ENCODE measurements around the gene UBE2C. TPM values are rescaled to one million over a fixed set of nuclear protein-coding genes. Genes with fewer than 3 reads are reported as not detected.
A peak's percentile ranks its signal among the peaks of the same experiment; 100 is the strongest.

The UBE2C gene
- total RNA-seq, 1 donor from 2014 or later: 33.0 TPM

DNA sequence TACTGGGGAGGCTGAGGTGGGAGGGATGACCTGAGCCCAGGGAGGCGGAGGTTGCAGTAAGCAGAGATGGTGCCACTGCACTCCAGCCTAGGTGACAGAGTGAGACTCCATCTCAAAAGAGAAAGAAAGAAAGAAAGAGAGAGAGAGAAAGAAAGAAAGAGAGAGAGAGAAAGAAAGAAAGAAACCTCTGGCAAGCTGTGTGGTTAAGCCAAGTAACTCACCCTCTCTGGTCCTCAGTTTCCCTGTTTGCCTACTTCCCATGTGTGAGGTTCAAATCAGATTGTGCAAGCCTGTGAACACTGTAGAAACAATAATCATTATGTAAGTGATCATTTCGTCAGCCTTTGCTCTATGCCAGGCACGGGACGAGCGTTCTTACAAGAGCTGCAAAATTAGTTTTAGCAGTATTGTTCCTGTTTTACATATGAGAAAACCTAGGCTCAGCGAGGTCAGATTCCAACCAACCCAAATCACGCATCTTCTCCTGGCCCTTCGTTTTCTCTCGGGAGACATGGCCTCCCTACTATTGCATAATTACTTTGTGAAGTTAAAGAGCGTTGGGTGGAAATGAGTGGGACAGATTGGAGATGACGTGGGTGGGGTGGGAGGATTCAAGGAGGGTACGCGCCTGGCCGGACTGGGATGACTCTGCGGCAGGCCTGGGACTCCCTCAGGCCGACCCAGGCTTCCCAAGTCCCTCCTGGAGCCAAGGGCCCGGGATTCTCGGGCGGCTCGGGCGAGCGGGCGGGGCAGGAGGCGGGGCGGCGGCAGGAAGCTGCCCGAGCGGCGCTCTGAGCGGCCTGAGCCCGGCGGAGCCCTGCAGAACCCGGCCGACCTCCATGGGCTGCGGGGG lies 20.8 kb downstream of the UBE2C start, which contains the start of gene SNX21:
Gene SNX21, plus strand, starts transcription at position 770 of the 853 bp plus-strand sequence. CDS start 121 bp downstream, outside the sequence.
- Mint-ChIP-seq H3K27me3 (ENCODE audit: unreplicated experiment) (no peaks in the 10 kb centered on the region), H3K9me3 (ENCODE audit: unreplicated experiment) (no peaks in the 10 kb centered on the region), H3K4me1 (ENCODE audit: low read depth, unreplicated experiment) (no peaks in the 10 kb centered on the region), H3K4me3 (ENCODE audit: unreplicated experiment) (peak within 1 kb of the TSS; percentile 82), H3K36me3 (ENCODE audit: unreplicated experiment) (no peaks in the 10 kb centered on the region), H3K27ac (ENCODE audit: unreplicated experiment) (peak within 1 kb of the TSS; percentile 70)
- DNase-seq: peak; percentile 79
- TF ChIP-seq, protein P1, sequence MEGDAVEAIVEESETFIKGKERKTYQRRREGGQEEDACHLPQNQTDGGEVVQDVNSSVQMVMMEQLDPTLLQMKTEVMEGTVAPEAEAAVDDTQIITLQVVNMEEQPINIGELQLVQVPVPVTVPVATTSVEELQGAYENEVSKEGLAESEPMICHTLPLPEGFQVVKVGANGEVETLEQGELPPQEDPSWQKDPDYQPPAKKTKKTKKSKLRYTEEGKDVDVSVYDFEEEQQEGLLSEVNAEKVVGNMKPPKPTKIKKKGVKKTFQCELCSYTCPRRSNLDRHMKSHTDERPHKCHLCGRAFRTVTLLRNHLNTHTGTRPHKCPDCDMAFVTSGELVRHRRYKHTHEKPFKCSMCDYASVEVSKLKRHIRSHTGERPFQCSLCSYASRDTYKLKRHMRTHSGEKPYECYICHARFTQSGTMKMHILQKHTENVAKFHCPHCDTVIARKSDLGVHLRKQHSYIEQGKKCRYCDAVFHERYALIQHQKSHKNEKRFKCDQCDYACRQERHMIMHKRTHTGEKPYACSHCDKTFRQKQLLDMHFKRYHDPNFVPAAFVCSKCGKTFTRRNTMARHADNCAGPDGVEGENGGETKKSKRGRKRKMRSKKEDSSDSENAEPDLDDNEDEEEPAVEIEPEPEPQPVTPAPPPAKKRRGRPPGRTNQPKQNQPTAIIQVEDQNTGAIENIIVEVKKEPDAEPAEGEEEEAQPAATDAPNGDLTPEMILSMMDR (IDR thresholded peaks at IDR 0.05; ENCODE audit: partially characterized antibody, unreplicated experiment): no peak

DNA sequence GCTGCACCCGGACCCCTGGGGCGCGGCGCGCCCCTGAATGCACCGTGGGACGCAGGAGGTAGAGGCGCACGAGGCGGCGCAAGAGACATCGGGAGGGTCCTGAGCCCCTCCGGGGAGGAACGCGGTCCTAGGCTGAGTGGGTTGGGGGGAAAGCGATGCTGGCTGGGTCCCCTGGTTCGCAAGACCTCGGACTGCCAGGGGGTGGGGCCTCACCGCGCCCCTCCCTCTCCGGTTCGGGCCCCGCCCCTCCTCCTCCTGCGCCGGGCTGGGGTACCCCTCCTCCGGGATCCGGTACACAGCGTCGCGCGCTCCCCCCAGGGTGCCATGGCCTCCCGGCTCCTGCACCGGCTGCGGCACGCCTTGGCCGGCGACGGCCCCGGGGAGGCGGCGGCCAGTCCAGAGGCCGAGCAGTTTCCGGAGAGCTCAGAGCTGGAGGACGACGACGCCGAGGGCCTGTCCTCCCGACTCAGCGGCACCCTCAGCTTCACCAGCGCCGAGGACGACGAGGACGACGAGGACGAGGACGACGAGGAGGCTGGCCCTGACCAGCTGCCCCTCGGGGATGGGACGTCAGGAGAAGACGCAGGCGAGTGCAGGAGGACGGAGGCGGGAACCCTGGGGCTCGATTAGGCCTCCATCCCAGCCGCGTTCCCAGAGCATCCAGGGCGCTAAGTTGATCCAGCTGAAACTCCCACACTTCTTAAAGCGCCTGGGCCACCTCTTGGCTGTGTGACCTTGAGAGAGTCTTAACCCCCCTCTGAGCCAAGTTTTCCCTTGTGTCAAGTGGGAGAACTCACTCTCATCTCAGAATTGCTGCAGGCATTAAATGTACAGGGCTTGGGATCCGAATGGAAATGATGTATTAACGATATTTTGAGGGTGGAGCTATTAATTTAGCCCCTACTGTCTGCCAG lies 21.7 kb downstream of the UBE2C start:
- H3K4me1 Mint-ChIP-seq (ENCODE audit: low read depth, unreplicated experiment): no peaks in the 10 kb centered on the region
- peak overlapping the region; percentile 82 for H3K4me3 Mint-ChIP-seq (ENCODE audit: unreplicated experiment)
- no peaks in the 10 kb centered on the region for H3K36me3 Mint-ChIP-seq (ENCODE audit: unreplicated experiment)
- peak; percentile 76 for DNase-seq
- no peaks in the 10 kb centered on the region for H3K27me3 Mint-ChIP-seq (ENCODE audit: unreplicated experiment)
- TF ChIP-seq, protein P1 (IDR thresholded peaks at IDR 0.05; ENCODE audit: partially characterized antibody, unreplicated experiment): no peak
- no peaks in the 10 kb centered on the region for H3K9me3 Mint-ChIP-seq (ENCODE audit: unreplicated experiment)
- H3K27ac Mint-ChIP-seq (ENCODE audit: unreplicated experiment): no peak overlapping the region

DNA sequence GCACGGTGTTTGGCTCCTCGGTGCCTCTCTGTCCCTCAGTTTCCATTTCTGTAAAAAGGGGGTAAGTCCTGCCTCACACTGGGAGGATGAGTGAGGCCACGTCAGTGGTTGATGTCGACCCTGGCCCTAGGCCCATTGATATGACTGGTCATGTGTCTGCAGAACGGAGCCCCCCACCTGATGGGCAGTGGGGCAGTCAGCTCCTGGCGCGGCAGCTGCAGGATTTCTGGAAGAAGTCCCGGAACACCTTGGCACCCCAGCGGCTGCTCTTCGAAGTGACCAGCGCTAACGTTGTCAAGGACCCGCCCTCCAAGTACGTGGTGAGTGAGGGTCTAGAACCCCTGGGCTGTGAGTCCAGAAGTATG lies 22.3 kb downstream of the UBE2C start:
- H3K27me3 Mint-ChIP-seq (ENCODE audit: unreplicated experiment): no peaks in the 10 kb centered on the region
- H3K36me3 Mint-ChIP-seq (ENCODE audit: unreplicated experiment): no peaks in the 10 kb centered on the region
- H3K27ac Mint-ChIP-seq (ENCODE audit: unreplicated experiment): peak overlapping the region; percentile 8
- H3K4me1 Mint-ChIP-seq (ENCODE audit: low read depth, unreplicated experiment): no peaks in the 10 kb centered on the region
- peak overlapping the region; percentile 82 for H3K4me3 Mint-ChIP-seq (ENCODE audit: unreplicated experiment)
- no peak for DNase-seq
- TF ChIP-seq, protein P1 (IDR thresholded peaks at IDR 0.05; ENCODE audit: partially characterized antibody, unreplicated experiment): no peak
- H3K9me3 Mint-ChIP-seq (ENCODE audit: unreplicated experiment): no peaks in the 10 kb centered on the region

DNA sequence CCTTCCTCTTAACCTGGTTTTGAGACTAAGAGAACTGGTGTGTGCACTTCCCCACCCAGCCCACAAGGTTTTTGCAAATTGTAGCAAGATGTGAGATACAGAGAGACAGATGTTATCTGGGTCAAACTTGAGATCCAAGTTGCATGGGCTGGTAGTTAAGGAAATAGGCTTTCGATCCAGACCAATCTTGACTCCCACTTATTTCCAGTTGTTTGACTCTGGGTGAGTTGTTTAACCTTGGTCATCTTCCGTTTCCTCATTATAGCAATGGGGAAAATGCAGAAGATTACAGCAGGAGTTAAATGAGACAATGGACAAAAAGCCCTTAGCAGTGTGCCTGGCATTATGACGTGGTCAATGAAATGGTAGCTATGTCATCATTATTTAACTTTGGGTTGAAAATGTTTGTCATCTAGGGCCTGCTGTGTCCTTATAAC lies 22.9 kb downstream of the UBE2C start:
- no peak for DNase-seq
- H3K9me3 Mint-ChIP-seq (ENCODE audit: unreplicated experiment): no peaks in the 10 kb centered on the region
- no peaks in the 10 kb centered on the region for H3K27me3 Mint-ChIP-seq (ENCODE audit: unreplicated experiment)
- H3K27ac Mint-ChIP-seq (ENCODE audit: unreplicated experiment): no peak overlapping the region
- H3K36me3 Mint-ChIP-seq (ENCODE audit: unreplicated experiment): no peaks in the 10 kb centered on the region
- peak overlapping the region; percentile 82 for H3K4me3 Mint-ChIP-seq (ENCODE audit: unreplicated experiment)
- no peaks in the 10 kb centered on the region for H3K4me1 Mint-ChIP-seq (ENCODE audit: low read depth, unreplicated experiment)
- TF ChIP-seq, protein P1 (IDR thresholded peaks at IDR 0.05; ENCODE audit: partially characterized antibody, unreplicated experiment): no peak
